Parathyroid adenoma (tissue), 2 donors: ENCODE results near the gene PRMT3.

Source experiments
- H2AFZ ChIP-seq: fragments of 300-600 bp; sonication (generic); one replicate; pipeline ENCODE4 v1.7.0; 2017; ENCODE audit warnings: antibody characterized with exemption, mild to moderate bottlenecking
- H3K27ac ChIP-seq: fragments of 300-600 bp; sonication (generic); one replicate; pipeline ENCODE4 v1.7.0; 2017
- H3K27me3 ChIP-seq: fragments of 300-600 bp; sonication (generic); one replicate; pipeline ENCODE4 v1.7.0; 2017; ENCODE audit warnings: low read length; ENCODE audit not compliant: control insufficient read depth, insufficient read depth
- H3K36me3 ChIP-seq: fragments of 300-600 bp; sonication (generic); one replicate; pipeline ENCODE4 v1.7.0; 2017; ENCODE audit warnings: low read length; ENCODE audit not compliant: control insufficient read depth, insufficient read depth
- H3K4me1 ChIP-seq: fragments of 300-600 bp; sonication (generic); one replicate; pipeline ENCODE4 v1.7.0; 2017; ENCODE audit warnings: control low read depth
- H3K4me2 ChIP-seq: fragments of 300-600 bp; sonication (generic); one replicate; pipeline ENCODE4 v1.7.0; 2017; ENCODE audit warnings: low read length
- H3K4me3 ChIP-seq: fragments of 300-600 bp; sonication (generic); one replicate; pipeline ENCODE4 v1.7.0; 2017; ENCODE audit warnings: low read depth, low read length
- H3K79me2 ChIP-seq: fragments of 300-600 bp; sonication (generic); one replicate; pipeline ENCODE4 v1.7.0; 2017; ENCODE audit warnings: control low read depth
- H3K9ac ChIP-seq: fragments of 300-600 bp; sonication (generic); one replicate; pipeline ENCODE4 v1.7.0; 2017; ENCODE audit warnings: mild to moderate bottlenecking
- H3K9me3 ChIP-seq: fragments of 300-600 bp; sonication (generic); one replicate; pipeline ENCODE4 v1.7.0; 2017; ENCODE audit warnings: low read length; ENCODE audit not compliant: control insufficient read depth
- CTCF ChIP-seq: fragments of 300-600 bp; sonication (generic); IDR thresholded peaks from one replicate; pipeline ENCODE4 v1.7.0; 2017; ENCODE audit warnings: antibody characterized with exemption, mild to moderate bottlenecking
- donor health status: primary hyperparathyroidism.

PRMT3 gene

GRCh38 chr11:20443596-20443995 lies 56.1 kb downstream of the PRMT3 start:
- H3K79me2 ChIP-seq: no peaks in the 10 kb centered on the region
- no peak overlapping the region for H2AFZ ChIP-seq
- no peak overlapping the region for H3K4me2 ChIP-seq
- no peak for TF ChIP-seq CTCF
- no peak overlapping the region for H3K9ac ChIP-seq
- H3K36me3 ChIP-seq: no peaks in the 10 kb centered on the region
- no peaks in the 10 kb centered on the region for H3K4me1 ChIP-seq
- H3K27ac ChIP-seq: no peak overlapping the region
- H3K4me3 ChIP-seq: no peak overlapping the region
- no peaks in the 10 kb centered on the region for H3K27me3 ChIP-seq
- H3K9me3 ChIP-seq: no peaks in the 10 kb centered on the region

DNA sequence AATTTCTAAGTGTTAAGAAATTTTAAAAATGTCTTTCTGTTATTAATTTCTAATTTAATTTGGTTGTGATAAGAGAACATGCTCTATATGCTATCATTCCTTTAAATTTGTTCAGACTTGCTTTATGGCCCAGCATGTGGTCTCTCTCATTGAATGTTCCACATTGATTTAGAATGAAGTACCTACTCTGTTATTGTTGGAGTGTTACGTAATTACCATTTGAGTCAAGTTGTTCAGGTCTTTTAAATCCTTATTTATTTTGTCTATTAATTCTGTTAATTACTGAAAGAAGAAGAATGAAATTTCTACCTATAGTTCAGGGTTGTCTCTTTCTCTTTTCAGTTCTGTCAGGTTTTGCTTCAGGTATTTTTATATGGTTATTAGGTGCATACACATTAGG lies 57.0 kb downstream of the PRMT3 start:
- no peaks in the 10 kb centered on the region for H3K79me2 ChIP-seq
- no peaks in the 10 kb centered on the region for H3K27me3 ChIP-seq
- H3K4me1 ChIP-seq: no peaks in the 10 kb centered on the region
- H3K9me3 ChIP-seq: no peaks in the 10 kb centered on the region
- H3K9ac ChIP-seq: no peak overlapping the region
- no peak for TF ChIP-seq CTCF
- H3K4me3 ChIP-seq: no peak overlapping the region
- no peak overlapping the region for H3K27ac ChIP-seq
- no peak overlapping the region for H2AFZ ChIP-seq
- no peaks in the 10 kb centered on the region for H3K36me3 ChIP-seq
- no peak overlapping the region for H3K4me2 ChIP-seq

GRCh38 chr11:20448834-20449233 lies 61.3 kb downstream of the PRMT3 start:
- no peaks in the 10 kb centered on the region for H3K4me1 ChIP-seq
- no peak overlapping the region for H3K9ac ChIP-seq
- H2AFZ ChIP-seq: no peak overlapping the region

DNA sequence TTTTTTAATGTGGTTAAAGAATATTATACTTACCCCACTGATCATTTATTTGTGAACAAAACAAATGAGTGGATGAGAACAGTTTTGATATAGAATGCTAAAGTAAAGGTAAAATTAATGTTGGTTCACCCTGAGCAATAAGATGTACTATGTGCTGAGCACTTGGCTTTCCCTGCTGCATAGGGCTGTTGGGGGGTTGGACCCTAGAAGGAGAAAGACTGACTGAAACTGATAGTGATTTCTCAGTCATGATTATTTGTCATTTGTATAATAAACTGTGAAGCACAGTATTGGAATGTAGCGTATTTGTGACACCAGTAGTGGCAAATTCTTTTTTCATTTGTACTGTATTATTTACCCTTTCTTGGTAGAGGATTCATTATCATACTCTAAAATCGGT lies 63.3 kb downstream of the PRMT3 start:
- Histone ChIP-seq H3K4me3 (no peak overlapping the region), H3K4me2 (no peak overlapping the region), H3K4me1 (no peaks in the 10 kb centered on the region), H2AFZ (no peak overlapping the region), H3K27ac (no peak overlapping the region), H3K9me3 (no peaks in the 10 kb centered on the region), H3K9ac (no peak overlapping the region), H3K79me2 (no peaks in the 10 kb centered on the region), H3K36me3 (no peaks in the 10 kb centered on the region), H3K27me3 (no peaks in the 10 kb centered on the region)
- no peak for TF ChIP-seq CTCF

More at GRCh38 chr11:20448834-20449233, 61.3 kb downstream of the PRMT3 start:
- Histone ChIP-seq H3K4me2 (no peak overlapping the region), H3K79me2 (no peaks in the 10 kb centered on the region), H3K4me3 (no peak overlapping the region), H3K36me3 (no peaks in the 10 kb centered on the region), H3K27ac (no peak overlapping the region), H3K9me3 (no peaks in the 10 kb centered on the region), H3K27me3 (no peaks in the 10 kb centered on the region)
- no peak for TF ChIP-seq CTCF

DNA sequence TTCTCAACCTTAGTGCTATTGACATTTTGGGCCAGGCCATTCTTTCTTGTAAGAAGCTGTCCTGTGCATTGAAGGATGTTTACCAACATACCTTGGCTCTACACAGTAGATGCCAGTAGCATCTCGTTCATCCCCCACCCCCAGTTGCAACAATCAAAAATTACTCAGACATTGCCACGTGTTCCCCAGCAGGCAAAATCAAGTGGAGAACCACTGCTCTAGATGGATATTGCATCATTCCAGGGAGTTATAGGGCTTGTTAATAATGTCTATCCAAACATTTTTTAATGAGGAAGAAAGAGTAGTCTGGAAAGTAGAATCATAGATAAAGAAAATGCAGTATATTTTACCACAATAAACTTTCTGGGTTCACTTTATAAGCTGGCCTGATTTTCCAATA lies 64.1 kb downstream of the PRMT3 start:
- Histone ChIP-seq H3K4me3 (no peak overlapping the region), H3K79me2 (no peaks in the 10 kb centered on the region), H3K9me3 (no peaks in the 10 kb centered on the region), H3K9ac (no peak overlapping the region), H3K27me3 (no peaks in the 10 kb centered on the region), H3K27ac (no peak overlapping the region), H2AFZ (no peak overlapping the region), H3K4me2 (no peak overlapping the region), H3K36me3 (no peaks in the 10 kb centered on the region), H3K4me1 (no peaks in the 10 kb centered on the region)
- TF ChIP-seq CTCF: no peak
